Measurements from ENCODE around the gene UBE2E2. TPM values are rescaled to one million over a fixed set of nuclear protein-coding genes. Genes with fewer than 3 reads are reported as not detected.
"Not testable (repeated sequence)": the region's sequence is repeated elsewhere in the genome, so short reads cannot be mapped to it uniquely, and the experiment has no call there.

Gene UBE2E2
- total and polyA plus RNA-seq, 2 of the 13 experiments (the other 11 are each of a cell fraction or from before 2014, with no cell fraction given), result 0.77 to 1.5 TPM

GRCh38 chr3:23615068-23615467 lies 411.9 kb downstream of the UBE2E2 start (continued):
- TF ChIP-seq ZNF687 (CRISPR knock-in tag; IDR thresholded peaks at IDR 0.05) (no peak), HMGA1 (CRISPR knock-in tag; conservative IDR thresholded peaks at IDR 0.05) (no peak), SIN3A (IDR thresholded peaks at IDR 0.05; ENCODE audit: borderline replicate concordance, low read depth, low read length) (no peak)

- H3K36me3 ChIP-seq (replicated peaks in 1 of 2; ENCODE audit: control insufficient read depth in 1 of 2, insufficient read depth in 2 of 2, low read length in 2 of 2); H4K20me1 ChIP-seq (ENCODE audit: insufficient read depth, low read length); H3K27me3 ChIP-seq (ENCODE audit: control insufficient read depth in 1 of 2, insufficient read depth in 2 of 2, low read length in 2 of 2); H3K4me3 ChIP-seq (replicated peaks in 1 of 3; ENCODE audit: insufficient read depth in 1 of 3, low read depth in 2 of 3, low read length in 3 of 3); H3K4me1 ChIP-seq (ENCODE audit: insufficient read depth, low read length); H2AFZ ChIP-seq (ENCODE audit: low read length); DNase-seq (ENCODE audit: low spot score); intact Hi-C loops (cut with micrococcal nuclease; ENCODE audit: unreplicated experiment); BruUV-seq (replicated peaks); H3K9ac ChIP-seq (ENCODE audit: insufficient read depth, low read depth, low read length); FAIRE-seq; CTCF ChIA-PET (ENCODE audit: low intra/inter-chr PET ratio, low total read pairs); in situ Hi-C loops (cut with HindIII; ENCODE audit: extremely low pct_ligation_motif_present, low pct_unique_long_range_greater_than_20kb); H3K9me3 ChIP-seq (ENCODE audit: low read length); ATAC-seq; H3K79me2 ChIP-seq (ENCODE audit: insufficient read depth, low read length); H3K4me2 ChIP-seq (ENCODE audit: low read depth, low read length); POLR2A ChIA-PET; H3K27ac ChIP-seq (ENCODE audit: extremely low read length, insufficient read depth, low read length): not testable (repeated sequence)
- WGBS (ENCODE audit: low lambda C conversion rate), result 3% methylated on average over 2 of the region's 2 CpGs
Measured at GRCh38 chr3:23618475-23618874, 415.3 kb downstream of the UBE2E2 start.

Data from HepG2 (cell line).